Loucy (cell line): ENCODE measurements around the gene IFI44.

Source experiments
- H2AFZ ChIP-seq: fragments of 200-600 bp; sonication (generic); 2 replicates; pipeline ENCODE4 v1.6.0; 2016; ENCODE audit warnings: antibody characterized with exemption, mild to moderate bottlenecking, low read length, moderate library complexity
- H3F3A ChIP-seq: fragments of 200-600 bp; 2 replicates; pipeline ENCODE4 v1.6.0; 2016; ENCODE audit warnings: antibody characterized with exemption, low read depth, mild to moderate bottlenecking
- H3K27me3 ChIP-seq: fragments of 200-600 bp; sonication (generic); 2 replicates; pipeline ENCODE4 v1.6.1; 2014; ENCODE audit warnings: low read length, mild to moderate bottlenecking; ENCODE audit not compliant: insufficient read depth, poor library complexity, severe bottlenecking
- H3K36me3 ChIP-seq: fragments of 200-600 bp; sonication (generic); 2 replicates; pipeline ENCODE4 v1.6.1; 2016; ENCODE audit warnings: low read length; ENCODE audit not compliant: insufficient read depth
- H3K4me1 ChIP-seq: fragments of 200-600 bp; sonication (generic); 2 replicates; pipeline ENCODE4 v1.5.1; 2014; ENCODE audit warnings: low read length, mild to moderate bottlenecking; ENCODE audit not compliant: insufficient read depth, poor library complexity, severe bottlenecking
- H3K4me2 ChIP-seq: fragments of 200-600 bp; sonication (generic); 2 replicates; pipeline ENCODE4 v1.6.0; 2014; ENCODE audit warnings: antibody characterized with exemption, low read length, low read depth, mild to moderate bottlenecking; ENCODE audit not compliant: poor library complexity, severe bottlenecking
- H3K4me3 ChIP-seq: fragments of 200-600 bp; sonication (generic); 2 replicates; pipeline ENCODE4 v1.5.1; 2014; ENCODE audit warnings: low read length, mild to moderate bottlenecking, mixed read lengths; ENCODE audit not compliant: poor library complexity, severe bottlenecking
- H3K79me2 ChIP-seq: fragments of 200-600 bp; sonication (generic); 2 replicates; pipeline ENCODE4 v1.6.1; 2014; ENCODE audit warnings: low read length; ENCODE audit not compliant: insufficient read depth
- H3K9ac ChIP-seq: fragments of 200-600 bp; sonication (generic); 2 replicates; pipeline ENCODE4 v1.6.0; 2014; ENCODE audit warnings: mild to moderate bottlenecking, low read depth, low read length, moderate library complexity; ENCODE audit not compliant: poor library complexity, severe bottlenecking
- H3K9me2 ChIP-seq: fragments of 200-600 bp; sonication (generic); replicated peaks from 2 replicates; pipeline ENCODE4 v1.6.1; 2016; ENCODE audit warnings: low read depth, low read length, mixed read lengths
- H3K9me3 ChIP-seq: fragments of 200-600 bp; sonication (generic); 2 replicates; pipeline ENCODE4 v1.6.1; 2014; ENCODE audit warnings: mild to moderate bottlenecking, antibody characterized with exemption, low read length, low read depth; ENCODE audit not compliant: insufficient read depth
- H4K20me1 ChIP-seq: fragments of 200-600 bp; sonication (generic); 2 replicates; pipeline ENCODE4 v1.6.0; 2014; ENCODE audit warnings: antibody characterized with exemption, low read length, mild to moderate bottlenecking; ENCODE audit not compliant: insufficient read depth, poor library complexity, severe bottlenecking
- CTCF ChIP-seq: fragments of 200-600 bp; sonication (generic); conservative IDR thresholded peaks from 2 replicates; pipeline ENCODE4 v1.5.1; 2014; ENCODE audit warnings: mild to moderate bottlenecking, antibody characterized with exemption, low read length
- EZH2phosphoT487 ChIP-seq: fragments of 200-600 bp; IDR thresholded peaks from 2 replicates; pipeline ENCODE4 v1.6.1; 2018; ENCODE audit warnings: antibody characterized with exemption, mild to moderate bottlenecking, moderate library complexity, borderline replicate concordance

Gene IFI44

GRCh38 chr1:78630600-78630999 is 19.0 kb upstream of the IFI44 start:
- no peak overlapping the region for H3K4me2 ChIP-seq
- H3K36me3 ChIP-seq = no peaks in the 10 kb centered on the region
- H3F3A ChIP-seq = no peaks in the 10 kb centered on the region
- no peak overlapping the region for H2AFZ ChIP-seq
- no peaks in the 10 kb centered on the region for H3K9me2 ChIP-seq
- no peaks in the 10 kb centered on the region for H3K9me3 ChIP-seq
- no peaks in the 10 kb centered on the region for H3K27me3 ChIP-seq
- TF ChIP-seq EZH2phosphoT487 = no peak
- no peak for TF ChIP-seq CTCF
- no peak overlapping the region for H3K9ac ChIP-seq
- no peaks in the 10 kb centered on the region for H4K20me1 ChIP-seq
- no peak overlapping the region for H3K4me3 ChIP-seq
- no peaks in the 10 kb centered on the region for H3K79me2 ChIP-seq
- H3K4me1 ChIP-seq = no peaks in the 10 kb centered on the region

GRCh38 chr1:78633209-78633608 is 16.4 kb upstream of the IFI44 start:
- no peaks in the 10 kb centered on the region for H3K79me2 ChIP-seq
- TF ChIP-seq CTCF (no peak), EZH2phosphoT487 (no peak)

GRCh38 chr1:78640462-78640861 is 9.2 kb upstream of the IFI44 start:
- no peak overlapping the region for H3K4me2 ChIP-seq

More at GRCh38 chr1:78633209-78633608, 16.4 kb upstream of the IFI44 start:
- Histone ChIP-seq H3K9me2 (no peaks in the 10 kb centered on the region), H3K9me3 (no peaks in the 10 kb centered on the region), H4K20me1 (no peaks in the 10 kb centered on the region), H3K4me3 (no peak overlapping the region), H3K4me1 (no peaks in the 10 kb centered on the region), H3F3A (no peaks in the 10 kb centered on the region), H3K4me2 (no peak overlapping the region), H3K27me3 (no peaks in the 10 kb centered on the region), H3K36me3 (no peaks in the 10 kb centered on the region), H3K9ac (no peak overlapping the region), H2AFZ (no peak overlapping the region)

More at GRCh38 chr1:78640462-78640861, 9.2 kb upstream of the IFI44 start:
- Histone ChIP-seq H3K27me3 (no peaks in the 10 kb centered on the region), H3F3A (no peaks in the 10 kb centered on the region), H3K9me3 (0 out of 2 replicates have a peak, but pooled peaks cover 5% of the 10 kb centered on the region), H2AFZ (no peak overlapping the region), H3K4me3 (no peak overlapping the region), H3K9ac (no peak overlapping the region), H3K79me2 (no peaks in the 10 kb centered on the region), H3K4me1 (peaks cover 6% of the 10 kb centered on the region), H3K36me3 (no peaks in the 10 kb centered on the region), H4K20me1 (no peaks in the 10 kb centered on the region), H3K9me2 (no peaks in the 10 kb centered on the region)
- no peak for TF ChIP-seq CTCF
- TF ChIP-seq EZH2phosphoT487 = no peak
